ENCODE data around the gene SYT6. TPM values are rescaled to one million over a fixed set of nuclear protein-coding genes. Genes with fewer than 3 reads are reported as not detected.

The SYT6 gene
- total RNA-seq, 4 donors from 2014 or later: 1.4 TPM; not detected in 3

GRCh38 chr1:114082304-114082630, 71.4 kb downstream of the SYT6 start:
- no peak overlapping the region for H3K27ac ChIP-seq
- no peaks in the 10 kb centered on the region for H3K36me3 ChIP-seq
- H3K4me3 ChIP-seq (replicated peaks in 1 of 3): no peak overlapping the region
- WGBS, 2 donors: 49 to 64% methylated on average over 2 of the region's 2 CpGs
- H3K9me3 ChIP-seq: no peaks in the 10 kb centered on the region
- DNase-seq: no peak
- H3K4me1 ChIP-seq: peaks cover 0 to 8% of the 10 kb centered on the region in 2 donors
- intact Hi-C loops (cut with DNase I): no loop called here
- H3K27me3 ChIP-seq: no peaks in the 10 kb centered on the region
- no peak for TF ChIP-seq CTCF (IDR thresholded peaks at IDR 0.05)
- TF ChIP-seq POLR2A (IDR thresholded peaks at IDR 0.05): no peak

- H3K27ac ChIP-seq: no peak overlapping the region
- intact Hi-C loops (cut with DNase I): no loop called here
- peak in 1 of 2 donors; percentile 3 for DNase-seq
- peaks cover 0 to 8% of the 10 kb centered on the region in 2 donors for H3K4me1 ChIP-seq
- WGBS, 2 donors: 41 to 53% methylated on average over 10 to 17 of the region's 17 CpGs
- H3K4me3 ChIP-seq (replicated peaks in 1 of 3): no peak overlapping the region
- H3K36me3 ChIP-seq: no peaks in the 10 kb centered on the region
- TF ChIP-seq CTCF (IDR thresholded peaks at IDR 0.05) (no peak), POLR2A (IDR thresholded peaks at IDR 0.05) (no peak)
- no peaks in the 10 kb centered on the region for H3K27me3 ChIP-seq
- H3K9me3 ChIP-seq: no peaks in the 10 kb centered on the region
Observed at GRCh38 chr1:114081437-114082303, 72.0 kb downstream of the SYT6 start.

GRCh38 chr1:114080511-114081436, 72.9 kb downstream of the SYT6 start:
- H3K9me3 ChIP-seq: no peaks in the 10 kb centered on the region
- H3K4me3 ChIP-seq (replicated peaks in 1 of 3): no peak overlapping the region
- peaks cover 0 to 8% of the 10 kb centered on the region in 2 donors for H3K4me1 ChIP-seq
- H3K36me3 ChIP-seq: no peaks in the 10 kb centered on the region
- 56 to 60% methylated on average over 13 of the region's 13 CpGs for WGBS, 2 donors
- TF ChIP-seq POLR2A (IDR thresholded peaks at IDR 0.05): no peak
- TF ChIP-seq CTCF (IDR thresholded peaks at IDR 0.05): no peak
- H3K27me3 ChIP-seq: no peaks in the 10 kb centered on the region
- no peak for DNase-seq
- H3K27ac ChIP-seq: no peak overlapping the region
- intact Hi-C loops (cut with DNase I): no loop called here

- intact Hi-C loops (cut with DNase I): no loop called here
- no peaks in the 10 kb centered on the region for H3K9me3 ChIP-seq
- no peaks in the 10 kb centered on the region for H3K27me3 ChIP-seq
- TF ChIP-seq CTCF (IDR thresholded peaks at IDR 0.05): no peak
- TF ChIP-seq POLR2A (IDR thresholded peaks at IDR 0.05): no peak
- H3K4me1 ChIP-seq: peaks cover 0 to 8% of the 10 kb centered on the region in 2 donors
- H3K27ac ChIP-seq: no peak overlapping the region
- 86 to 88% methylated on average over 5 of the region's 5 CpGs for WGBS, 2 donors
- H3K4me3 ChIP-seq (replicated peaks in 1 of 3): no peak overlapping the region
- no peaks in the 10 kb centered on the region for H3K36me3 ChIP-seq
- DNase-seq: no peak
Observed at GRCh38 chr1:114079596-114080190, 74.0 kb downstream of the SYT6 start.

Data from thyroid gland (tissue), 4 donors.